GM12878 (cell line): ENCODE results near the gene ENTPD6. TPM values are rescaled to one million over a fixed set of nuclear protein-coding genes. Genes with fewer than 3 reads are reported as not detected.

Experiments used
- ATAC-seq: fragments of 200-7000 bp; cut with Tn5 transposase; 3 replicates; pipeline ENCODE4 v1.9.1; 2020; ENCODE audit warnings: mild to moderate bottlenecking, moderate library complexity
- BruUV-seq: library from RNA; stranded (reverse); fragments of 400-500 nt; replicated peaks from 2 replicates; lab custom pipeline; 2021; lab: Mats Ljungman, UMichigan
- CTCF ChIA-PET: fragments of 300-600 bp; sonication (Branson Sonifier 250); formaldehyde crosslinking; extraction: SDS; loops from one replicate; lab custom pipeline; 2021; ENCODE audit warnings: inconsistent platforms; lab: Yijun Ruan, JAX
- POLR2A ChIA-PET: fragments of 350-600 bp; formaldehyde crosslinking; extraction: SDS; loops from one replicate; lab custom pipeline; 2021; ENCODE audit warnings: inconsistent platforms; lab: Charles Lee
- RAD21 ChIA-PET: fragments of 300-600 bp; sonication (Branson Sonifier 250); formaldehyde crosslinking; loops from one replicate; lab custom pipeline; 2023; ENCODE audit warnings: antibody characterized with exemption; ENCODE audit not compliant: unreplicated experiment; lab: Charles Lee
- SMC1A ChIA-PET: fragments of 300-600 bp; sonication (Branson Sonifier 250); formaldehyde crosslinking; loops from one replicate; lab custom pipeline; 2023; ENCODE audit not compliant: unreplicated experiment, uncharacterized antibody; lab: Charles Lee
- DNase-seq: peaks from one replicate; pipeline ENCODE4 v3.0.0-alpha.2; 2011; ENCODE audit warnings: low read depth, low spot score
- FAIRE-seq: peaks from 3 replicates; lab custom pipeline; 2011; peaks lifted over from hg19 to GRCh38; lab: Jason Lieb, UNC
- H2AFZ ChIP-seq: 2 replicates; pipeline ENCODE4 v1.6.0; 2011; ENCODE audit warnings: low read depth, low read length, control low read depth; ENCODE audit not compliant: control insufficient read depth
- H3K27ac ChIP-seq: 2 replicates; pipeline ENCODE4 v1.5.1; 2011; ENCODE audit warnings: control low read depth; ENCODE audit not compliant: control insufficient read depth, insufficient read depth
- H3K27me3 ChIP-seq, 2 experiments: replicated peaks in 1 of 2; 2 replicates each; pipeline versions ENCODE4 v1.6.0 to v1.6.1; 2011; ENCODE audit warnings: low read length in 1 of 2; ENCODE audit not compliant: control insufficient read depth in 2 of 2, insufficient read depth in 2 of 2
- H3K36me3 ChIP-seq, 2 experiments: 2 replicates each; pipeline ENCODE4 v1.5.1; 2011; ENCODE audit warnings: low read length in 1 of 2; ENCODE audit not compliant: control insufficient read depth in 2 of 2, insufficient read depth in 2 of 2
- H3K4me1 ChIP-seq: 2 replicates; pipeline ENCODE4 v1.6.1; 2011; ENCODE audit warnings: mild to moderate bottlenecking, low read length, moderate library complexity, mixed read lengths; ENCODE audit not compliant: control insufficient read depth, insufficient read depth
- H3K4me2 ChIP-seq: 2 replicates; pipeline ENCODE4 v1.6.0; 2011; ENCODE audit warnings: control low read depth; ENCODE audit not compliant: control insufficient read depth, insufficient read depth
- H3K4me3 ChIP-seq: fragments of 200-600 bp; sonication (generic); 2 replicates; pipeline ENCODE4 v1.5.1; 2016
- H3K79me2 ChIP-seq: 2 replicates; pipeline ENCODE4 v1.6.0; 2011; ENCODE audit warnings: low read length; ENCODE audit not compliant: control insufficient read depth, insufficient read depth
- H3K9ac ChIP-seq: 2 replicates; pipeline ENCODE4 v1.8.0; 2011; ENCODE audit warnings: low read length, control low read depth, mixed read lengths; ENCODE audit not compliant: control insufficient read depth, insufficient read depth
- H3K9me3 ChIP-seq: replicated peaks from 3 replicates; pipeline ENCODE4 v1.5.1; 2011; ENCODE audit warnings: mild to moderate bottlenecking, low read length; ENCODE audit not compliant: control insufficient read depth, insufficient read depth
- H4K20me1 ChIP-seq: 2 replicates; pipeline ENCODE4 v1.6.0; 2011; ENCODE audit not compliant: control insufficient read depth, insufficient read depth
- E2F8 ChIP-seq: fragments of 450-650 bp; IDR thresholded peaks from 2 replicates; pipeline ENCODE4 v1.6.1; 2018; ENCODE audit warnings: mild to moderate bottlenecking, low read depth, moderate library complexity; ENCODE audit not compliant: partially characterized antibody
- EP300 ChIP-seq, 2 experiments: fragments of 150-350 bp in 1 of 2; IDR thresholded peaks; 2 replicates each; pipeline ENCODE4 v1.6.1; 2011 to 2012; ENCODE audit warnings: low read depth in 2 of 2, low read length in 2 of 2, borderline replicate concordance in 1 of 2, improper control_type of control experiment in 1 of 2, inconsistent platforms in 1 of 2; ENCODE audit not compliant: control insufficient read depth in 1 of 2
- JUNB ChIP-seq: IDR thresholded peaks from 2 replicates; pipeline ENCODE4 v1.6.1; 2016; ENCODE audit warnings: antibody characterized with exemption, mild to moderate bottlenecking
- KDM1A ChIP-seq: fragments of 200-600 bp; sonication (generic); IDR thresholded peaks from 2 replicates; pipeline ENCODE4 v1.6.1; 2016; ENCODE audit warnings: borderline replicate concordance
- POLR2A ChIP-seq: IDR thresholded peaks from 2 replicates; pipeline ENCODE4 v1.6.1; 2011; ENCODE audit warnings: low read depth, mild to moderate bottlenecking, low read length
- RAD21 ChIP-seq: IDR thresholded peaks from 2 replicates; pipeline ENCODE4 v1.6.1; 2011; ENCODE audit warnings: mild to moderate bottlenecking, low read depth, low read length, moderate library complexity; ENCODE audit not compliant: insufficient read depth
- SP1 ChIP-seq: IDR thresholded peaks from one replicate; pipeline ENCODE4 v1.6.1; 2011; ENCODE audit warnings: low read depth, low read length
- USF1 ChIP-seq: IDR thresholded peaks from 2 replicates; pipeline ENCODE4 v1.6.1; 2011; ENCODE audit warnings: borderline replicate concordance, low read depth, mild to moderate bottlenecking, moderate library complexity, mixed read lengths, low read length; ENCODE audit not compliant: insufficient read depth; ENCODE audit errors: extremely low read length
- WGBS: methylation state at CpG from one replicate; pipeline ENCODE4 v1.1.6; 2016; ENCODE audit warnings: low lambda C conversion rate; ENCODE audit not compliant: insufficient replicate concordance, insufficient coverage; ENCODE audit errors: missing lambda C conversion rate; 5-methylcytosine and 5-hydroxymethylcytosine counted together
- in situ Hi-C: fragments of 300-500 bp; cut with MboI; formaldehyde crosslinking; loops from 9 replicates; pipeline ENCODE4 v1.14.3; 2018; ENCODE audit warnings: mixed read lengths
- intact Hi-C: fragments of 100-400 bp; cut with micrococcal nuclease; formaldehyde crosslinking; loops from one replicate; pipeline ENCODE4 v1.14.2; 2022; ENCODE audit not compliant: unreplicated experiment
- polyA plus RNA-seq, 11 experiments: library from polyadenylated mRNA; depleted of rRNA in 4 of 11; unstranded in 6 of 11; stranded (reverse) in 5 of 11; fragments of >200 nt; fragmentation: Nextera tagmentation in 4 of 11; fragmentation: Illumina TruSeq in 1 of 11; extraction: Ambion mirVana in 4 of 11; extraction: Trizol in 1 of 11; gene quantifications; 1 replicate in 1 of 11; 2 replicates in 10 of 11; pipeline versions ENCODE4 v1.2.1 to v1.2.3, GENCODE V29; 2011 to 2016; ENCODE audit warnings: inconsistent platforms in 2 of 11, missing spikeins in 2 of 11, low read depth in 1 of 11
- total RNA-seq, 4 experiments: library from RNA; depleted of rRNA in 3 of 4; stranded (reverse); fragments of >200 nt in 3 of 4; fragmentation: Illumina TruSeq in 1 of 4; extraction: Trizol in 1 of 4; gene quantifications; 2 replicates each; pipeline versions ENCODE4 v1.2.1 to v1.2.3, GENCODE V29; 2013 to 2021

The ENTPD6 gene
- total and polyA plus RNA-seq, 10 of the 15 experiments (the other 5 are each of a cell fraction or from before 2014, with no cell fraction given), result 0.53 to 45.4 (median 31.1) TPM

- no peak for TF ChIP-seq EP300 (IDR thresholded peaks at IDR 0.05; ENCODE audit: borderline replicate concordance in 1 of 2, control insufficient read depth in 1 of 2, low read depth in 2 of 2, low read length in 2 of 2)
- TF ChIP-seq, all 136 proteins: peak for 0
Measured at GRCh38 chr20:25244976-25245375, 49.5 kb downstream of the ENTPD6 start (continued).

- no peaks in the 10 kb centered on the region for H3K9me3 ChIP-seq
- H3K36me3 ChIP-seq, result no peaks in the 10 kb centered on the region
- no peak overlapping the region for H3K4me2 ChIP-seq
- BruUV-seq, result no TSS peak
- ChIA-PET SMC1A (interaction anchor here (1.3 to 3.1 kb wide), 2 partner anchors 41 to 50 kb away, joined by 3 to 11 read pairs; partner anchors contain the start of gene ENTPD6), POLR2A (no interaction called here), RAD21 (interaction anchor here (0.9 kb wide), 1 partner anchor 252 kb away, joined by 3 read pairs; no protein-coding TSS in a partner anchor), CTCF (interaction anchor here (1.0 kb wide), 1 partner anchor 154 kb away, joined by 3 read pairs; no protein-coding TSS in a partner anchor)
- intact Hi-C loops, result loop anchor here (5.0 to 10.0 kb wide), 2 partner anchors 51 to 152 kb away; partner anchors contain the start of gene ENTPD6
- H3K27ac ChIP-seq, result no peak overlapping the region
- 91% methylated on average over 1 of the region's 1 CpG for WGBS
- H3K27me3 ChIP-seq, result no peaks in the 10 kb centered on the region
- no peak overlapping the region for H3K4me3 ChIP-seq
- no peak for ATAC-seq
- DNase-seq, result no peak
- H3K4me1 ChIP-seq, result peaks cover 17% of the 10 kb centered on the region
- no peaks in the 10 kb centered on the region for H4K20me1 ChIP-seq
- H2AFZ ChIP-seq, result no peak overlapping the region
- in situ Hi-C loops, result no loop called here
- TF ChIP-seq SP1 (no peak), RAD21 (no peak), USF1 (no peak), KDM1A (no peak), POLR2A (no peak), E2F8 (no peak), JUNB (no peak)
- H3K9ac ChIP-seq, result no peak overlapping the region
- H3K79me2 ChIP-seq, result peaks cover 18% of the 10 kb centered on the region
- FAIRE-seq, result no peak
Measured at GRCh38 chr20:25245461-25245860, 49.9 kb downstream of the ENTPD6 start.
